ENCODE data around the gene SLC7A11. TPM values are rescaled to one million over a fixed set of nuclear protein-coding genes. Genes with fewer than 3 reads are reported as not detected.

Gene SLC7A11
- total and polyA plus RNA-seq, 2 donors (not counting 1 experiment from before 2014, with no cell fraction given): 9.6 to 74.8 TPM

GRCh38 chr4:138262030-138262429 is 19.9 kb upstream of the SLC7A11 start:
- Histone ChIP-seq H3K4me2 (ENCODE audit: extremely low read depth, insufficient read depth, low read length) (no peak overlapping the region), H3K27ac (ENCODE audit: insufficient read depth, low read length) (no peak overlapping the region), H4K20me1 (ENCODE audit: control insufficient read depth, extremely low read depth, insufficient read depth, low read length) (no peaks in the 10 kb centered on the region), H3K9ac (ENCODE audit: insufficient read depth, low read length) (no peak overlapping the region), H3K4me3 (replicated peaks in 1 of 4; ENCODE audit: control extremely low read depth in 1 of 4, insufficient read depth in 1 of 4, low read depth in 3 of 4, low read length in 4 of 4) (no peak overlapping the region), H3K4me1 (ENCODE audit: control insufficient read depth, extremely low read depth, insufficient read depth, low read length) (no peaks in the 10 kb centered on the region), H3K27me3 (ENCODE audit: control insufficient read depth, insufficient read depth, low read length) (no peaks in the 10 kb centered on the region), H3K79me2 (ENCODE audit: control insufficient read depth, insufficient read depth, low read length) (no peaks in the 10 kb centered on the region), H3K36me3 (ENCODE audit: control insufficient read depth, insufficient read depth, low read length) (no peaks in the 10 kb centered on the region), H2AFZ (ENCODE audit: low read length) (no peak overlapping the region), H3K9me3 (ENCODE audit: control insufficient read depth, insufficient read depth, low read depth, low read length) (no peaks in the 10 kb centered on the region)
- DNase-seq (ENCODE audit: low read depth in 2 of 2): no peak
- TF ChIP-seq EZH2 (IDR thresholded peaks at IDR 0.05; ENCODE audit: low read length, missing control alignments) (no peak), CTCF (conservative IDR thresholded peaks at IDR 0.05 in 1 of 2, IDR thresholded peaks at IDR 0.05 in 1 of 2; ENCODE audit: low read depth in 1 of 2, low read length in 2 of 2) (no peak)

GRCh38 chr4:138259824-138260223 is 17.7 kb upstream of the SLC7A11 start:
- Histone ChIP-seq H3K9ac (ENCODE audit: insufficient read depth, low read length) (no peak overlapping the region), H3K27ac (ENCODE audit: insufficient read depth, low read length) (no peak overlapping the region), H3K79me2 (ENCODE audit: control insufficient read depth, insufficient read depth, low read length) (no peaks in the 10 kb centered on the region), H3K36me3 (ENCODE audit: control insufficient read depth, insufficient read depth, low read length) (no peaks in the 10 kb centered on the region), H3K27me3 (ENCODE audit: control insufficient read depth, insufficient read depth, low read length) (no peaks in the 10 kb centered on the region), H3K4me2 (ENCODE audit: extremely low read depth, insufficient read depth, low read length) (no peak overlapping the region), H4K20me1 (ENCODE audit: control insufficient read depth, extremely low read depth, insufficient read depth, low read length) (no peaks in the 10 kb centered on the region), H3K4me1 (ENCODE audit: control insufficient read depth, extremely low read depth, insufficient read depth, low read length) (no peaks in the 10 kb centered on the region), H2AFZ (ENCODE audit: low read length) (no peak overlapping the region), H3K4me3 (replicated peaks in 1 of 4; ENCODE audit: control extremely low read depth in 1 of 4, insufficient read depth in 1 of 4, low read depth in 3 of 4, low read length in 4 of 4) (no peak overlapping the region), H3K9me3 (ENCODE audit: control insufficient read depth, insufficient read depth, low read depth, low read length) (no peaks in the 10 kb centered on the region)
- peak; percentile 62 to 82 for DNase-seq (ENCODE audit: low read depth in 2 of 2)
- TF ChIP-seq CTCF (conservative IDR thresholded peaks at IDR 0.05 in 1 of 2, IDR thresholded peaks at IDR 0.05 in 1 of 2; ENCODE audit: low read depth in 1 of 2, low read length in 2 of 2) (no peak), EZH2 (IDR thresholded peaks at IDR 0.05; ENCODE audit: low read length, missing control alignments) (no peak)

GRCh38 chr4:138259271-138259670 is 17.1 kb upstream of the SLC7A11 start:
- no peaks in the 10 kb centered on the region for H3K27me3 ChIP-seq (ENCODE audit: control insufficient read depth, insufficient read depth, low read length)
- H3K9me3 ChIP-seq (ENCODE audit: control insufficient read depth, insufficient read depth, low read depth, low read length): no peaks in the 10 kb centered on the region
- no peaks in the 10 kb centered on the region for H3K36me3 ChIP-seq (ENCODE audit: control insufficient read depth, insufficient read depth, low read length)
- no peaks in the 10 kb centered on the region for H3K79me2 ChIP-seq (ENCODE audit: control insufficient read depth, insufficient read depth, low read length)
- no peak overlapping the region for H3K27ac ChIP-seq (ENCODE audit: insufficient read depth, low read length)
- TF ChIP-seq CTCF (conservative IDR thresholded peaks at IDR 0.05 in 1 of 2, IDR thresholded peaks at IDR 0.05 in 1 of 2; ENCODE audit: low read depth in 1 of 2, low read length in 2 of 2) (no peak), EZH2 (IDR thresholded peaks at IDR 0.05; ENCODE audit: low read length, missing control alignments) (no peak)
- DNase-seq (ENCODE audit: low read depth in 2 of 2): peak in 1 of 2 donors; percentile 59
- no peak overlapping the region for H2AFZ ChIP-seq (ENCODE audit: low read length)
- H3K4me2 ChIP-seq (ENCODE audit: extremely low read depth, insufficient read depth, low read length): no peak overlapping the region
- no peak overlapping the region for H3K9ac ChIP-seq (ENCODE audit: insufficient read depth, low read length)
- H3K4me3 ChIP-seq (replicated peaks in 1 of 4; ENCODE audit: control extremely low read depth in 1 of 4, insufficient read depth in 1 of 4, low read depth in 3 of 4, low read length in 4 of 4): no peak overlapping the region
- no peaks in the 10 kb centered on the region for H4K20me1 ChIP-seq (ENCODE audit: control insufficient read depth, extremely low read depth, insufficient read depth, low read length)
- no peaks in the 10 kb centered on the region for H3K4me1 ChIP-seq (ENCODE audit: control insufficient read depth, extremely low read depth, insufficient read depth, low read length)
